Measurements from ENCODE around the gene PIK3C2B.

The PIK3C2B gene

DNA sequence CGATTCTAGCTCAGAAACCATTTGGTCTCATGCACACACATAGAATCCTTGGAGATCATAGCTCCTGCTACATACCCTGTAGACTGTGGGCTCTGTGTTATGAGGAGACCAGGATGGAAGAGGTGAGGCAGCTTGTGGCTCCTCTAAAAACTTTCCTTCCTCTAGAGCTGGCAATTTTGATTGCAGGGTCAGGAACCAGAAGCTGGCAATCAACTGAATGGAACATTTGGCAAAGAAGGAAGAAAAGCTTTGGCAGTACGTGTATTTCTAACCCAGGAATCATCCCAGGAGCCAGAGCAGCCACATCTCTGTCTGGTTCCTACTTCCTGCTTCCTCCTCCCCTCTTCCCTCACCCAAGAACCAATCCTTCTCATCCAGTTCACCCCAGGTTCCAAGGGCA, 15.7 kb downstream of the PIK3C2B start:
- DNase-seq = no peak

- DNase-seq = no peak
Observed at GRCh38 chr1:204478172-204478899, 16.3 kb downstream of the PIK3C2B start.

DNA sequence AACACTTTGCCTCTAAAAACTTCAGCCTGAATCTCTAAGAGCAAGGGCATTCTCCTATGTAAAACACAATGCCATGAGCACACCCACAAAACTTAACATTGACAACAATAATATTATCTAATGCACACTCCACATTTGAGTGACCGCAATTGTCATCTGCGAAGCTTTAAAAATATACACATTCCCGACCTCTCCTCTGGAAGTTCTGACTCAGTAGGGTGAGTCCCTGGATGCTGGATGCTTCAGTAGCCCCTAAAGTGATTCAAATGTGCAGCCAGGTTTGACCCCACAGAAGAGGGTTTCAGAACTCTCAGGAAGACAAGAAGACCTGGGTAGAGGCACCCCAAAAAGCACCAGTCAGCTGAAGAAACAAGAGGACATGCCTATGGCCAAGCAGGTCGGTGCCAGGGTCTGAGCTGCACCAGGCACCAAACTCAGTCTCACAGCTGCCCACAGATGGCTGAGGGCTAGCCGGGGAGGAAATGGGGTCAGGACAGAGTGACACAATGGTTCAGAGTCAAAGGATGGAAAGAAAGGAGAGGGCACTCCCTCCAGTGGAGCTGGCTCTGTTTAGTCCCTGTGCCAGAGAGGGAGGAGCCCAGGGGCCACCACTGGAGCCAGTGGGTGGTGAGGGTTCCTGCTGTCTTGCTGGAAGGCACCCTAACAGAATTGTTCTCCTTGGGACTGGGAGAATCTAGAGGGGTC, 17.4 kb downstream of the PIK3C2B start:
- DNase-seq = no peak

GRCh38 chr1:204476563-204476962, 18.0 kb downstream of the PIK3C2B start:
- DNase-seq = no peak

DNA sequence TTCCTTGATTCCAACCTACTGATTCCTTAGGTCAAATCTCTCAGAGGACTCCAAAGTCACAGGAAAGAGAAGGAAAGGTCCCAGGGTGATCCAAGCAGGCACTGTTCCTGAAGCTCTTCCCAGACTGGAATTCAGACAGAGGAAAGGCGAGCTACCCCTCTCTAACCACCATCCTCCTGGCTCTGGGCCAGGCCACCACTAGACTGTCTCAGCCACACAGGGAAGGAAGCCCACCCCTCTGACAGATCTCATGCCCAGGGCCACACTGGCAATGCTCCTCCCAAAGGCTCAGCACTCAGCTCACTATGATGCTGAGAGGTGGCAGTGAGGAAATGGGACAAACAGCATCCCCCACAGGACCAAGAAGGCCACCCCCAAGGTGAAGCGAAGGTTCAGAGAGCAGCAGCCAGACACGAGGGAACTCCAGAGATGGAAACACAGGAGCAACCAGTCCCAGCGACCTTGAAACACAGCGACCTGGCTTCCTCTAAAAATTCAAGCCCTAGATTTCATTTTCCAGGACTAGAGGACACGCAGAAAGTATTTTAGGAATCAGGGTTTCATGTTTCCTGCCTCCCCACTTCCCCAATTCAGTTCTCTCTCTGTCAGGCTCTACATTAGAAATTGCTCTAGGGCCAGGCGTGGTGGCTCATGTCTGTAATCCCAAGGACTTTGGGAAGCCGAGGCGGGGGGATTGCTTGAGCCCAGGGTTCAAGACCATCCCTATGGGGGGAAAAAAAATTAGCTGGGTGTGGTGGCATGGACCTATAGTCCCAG, 18.8 kb downstream of the PIK3C2B start:
- no peak for DNase-seq

DNA sequence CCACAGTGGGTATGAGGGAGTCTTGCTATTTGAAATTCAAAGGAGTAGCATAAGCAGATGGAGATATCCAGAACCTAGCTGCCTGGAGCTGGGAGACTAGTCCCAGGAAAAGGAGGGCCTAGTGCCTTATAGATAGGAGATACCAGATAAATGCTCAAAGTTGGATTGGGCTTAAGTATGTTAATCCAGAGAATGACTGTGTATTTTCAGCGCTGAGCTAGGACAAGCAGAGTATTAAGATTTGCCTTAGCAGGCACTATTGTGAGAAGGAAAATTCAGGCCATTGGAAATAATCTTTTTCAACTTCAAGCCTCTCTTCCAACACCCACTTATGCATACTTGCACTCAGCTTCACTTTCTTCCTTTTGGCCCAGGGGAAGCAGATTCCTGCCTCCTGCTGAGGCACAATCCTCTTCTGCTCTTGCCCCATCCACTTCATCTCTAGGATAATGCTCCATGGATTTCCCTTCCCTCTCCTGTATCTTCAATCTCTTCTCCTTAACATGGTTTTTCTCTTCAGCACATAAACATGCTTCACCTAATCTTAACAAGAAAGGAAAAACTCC, 21.1 kb downstream of the PIK3C2B start:
- no peak for DNase-seq

- no peak for DNase-seq
Observed at GRCh38 chr1:204472660-204473059, 21.9 kb downstream of the PIK3C2B start.

DNA sequence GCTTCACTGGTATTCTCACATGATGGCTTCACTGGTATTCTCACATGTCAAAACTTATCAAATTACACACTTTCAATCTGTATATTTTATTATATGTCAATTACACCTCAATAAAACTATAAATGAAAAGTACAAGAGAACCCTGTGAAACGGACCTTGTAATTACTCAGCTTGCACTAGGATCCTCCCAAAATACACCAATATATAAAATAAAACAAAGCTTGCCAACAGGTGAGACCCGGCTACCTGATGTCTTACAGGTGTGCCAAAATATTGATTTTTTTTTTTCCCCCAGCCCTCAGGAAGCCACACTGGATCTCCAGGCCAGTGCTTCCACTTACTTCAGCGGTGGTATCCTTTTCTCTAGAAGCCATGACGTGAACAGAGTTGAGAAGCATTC, 22.9 kb downstream of the PIK3C2B start:
- no peak for DNase-seq

DNA sequence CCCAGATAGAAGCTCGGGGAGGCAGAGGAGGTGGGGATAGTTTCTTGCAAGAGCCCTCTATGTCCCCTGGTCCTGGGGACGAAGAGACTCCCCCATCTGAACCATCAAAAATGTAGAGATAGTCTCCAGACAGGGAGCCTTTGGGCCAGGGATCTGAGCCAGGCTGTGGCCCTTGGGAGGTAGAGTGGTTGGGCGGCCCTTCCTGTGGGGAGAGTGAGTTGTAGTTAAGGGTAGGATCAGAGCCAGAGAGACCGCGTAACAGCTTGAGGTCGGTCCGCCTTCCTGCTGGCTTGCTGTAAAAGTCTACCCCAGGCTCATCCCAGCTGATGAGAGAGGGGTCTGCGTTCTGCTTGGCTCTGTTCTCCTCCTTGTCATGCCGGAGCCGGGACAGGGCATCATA, 25.3 kb downstream of the PIK3C2B start:
- DNase-seq = no peak

DNA sequence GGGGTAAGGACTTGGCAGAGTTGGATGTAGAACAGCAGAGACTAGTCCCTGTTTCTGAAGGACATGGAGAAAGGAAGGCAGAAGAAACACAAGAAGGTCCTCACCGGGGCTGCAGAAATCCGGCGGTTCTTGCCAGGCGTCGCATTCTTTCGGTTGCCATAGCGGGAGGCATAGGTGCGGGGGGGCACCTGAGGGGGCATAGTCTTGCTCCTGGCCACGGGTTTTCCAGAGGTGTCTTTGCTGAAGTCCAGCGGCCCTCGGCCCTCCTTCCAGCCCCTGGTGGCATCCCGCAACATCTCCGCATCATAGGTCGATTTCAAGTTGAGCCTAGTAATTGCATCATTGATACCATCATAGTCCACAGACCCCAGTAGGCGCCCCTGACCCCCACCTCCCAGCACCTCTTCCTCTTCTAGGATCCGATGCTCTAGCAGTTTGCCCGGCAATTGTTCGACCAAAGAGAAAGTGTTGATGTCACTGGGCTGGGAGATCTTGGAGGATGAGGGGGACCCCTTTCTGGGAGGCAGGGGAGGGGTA, 25.8 kb downstream of the PIK3C2B start:
- DNase-seq = no peak

DNA sequence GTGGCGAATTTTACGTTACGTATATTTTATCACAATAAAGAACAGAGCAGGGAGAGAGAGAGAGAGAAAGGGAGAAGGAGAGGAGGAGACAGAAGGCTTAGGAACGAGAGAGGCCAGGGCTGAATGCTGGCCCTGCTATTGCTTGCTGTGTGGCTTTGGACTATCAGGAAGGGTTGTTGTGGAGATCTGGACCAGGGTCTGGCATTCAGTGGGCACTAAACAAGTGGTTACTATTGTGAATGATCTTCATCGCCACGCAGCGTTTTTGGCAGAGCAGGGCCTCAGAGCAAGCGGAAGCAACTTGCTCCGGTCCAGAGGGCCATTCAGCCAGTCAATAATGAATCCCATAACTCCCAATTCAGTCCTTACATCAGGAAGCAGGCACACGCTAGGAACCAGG, 26.4 kb downstream of the PIK3C2B start:
- DNase-seq = no peak

DNA sequence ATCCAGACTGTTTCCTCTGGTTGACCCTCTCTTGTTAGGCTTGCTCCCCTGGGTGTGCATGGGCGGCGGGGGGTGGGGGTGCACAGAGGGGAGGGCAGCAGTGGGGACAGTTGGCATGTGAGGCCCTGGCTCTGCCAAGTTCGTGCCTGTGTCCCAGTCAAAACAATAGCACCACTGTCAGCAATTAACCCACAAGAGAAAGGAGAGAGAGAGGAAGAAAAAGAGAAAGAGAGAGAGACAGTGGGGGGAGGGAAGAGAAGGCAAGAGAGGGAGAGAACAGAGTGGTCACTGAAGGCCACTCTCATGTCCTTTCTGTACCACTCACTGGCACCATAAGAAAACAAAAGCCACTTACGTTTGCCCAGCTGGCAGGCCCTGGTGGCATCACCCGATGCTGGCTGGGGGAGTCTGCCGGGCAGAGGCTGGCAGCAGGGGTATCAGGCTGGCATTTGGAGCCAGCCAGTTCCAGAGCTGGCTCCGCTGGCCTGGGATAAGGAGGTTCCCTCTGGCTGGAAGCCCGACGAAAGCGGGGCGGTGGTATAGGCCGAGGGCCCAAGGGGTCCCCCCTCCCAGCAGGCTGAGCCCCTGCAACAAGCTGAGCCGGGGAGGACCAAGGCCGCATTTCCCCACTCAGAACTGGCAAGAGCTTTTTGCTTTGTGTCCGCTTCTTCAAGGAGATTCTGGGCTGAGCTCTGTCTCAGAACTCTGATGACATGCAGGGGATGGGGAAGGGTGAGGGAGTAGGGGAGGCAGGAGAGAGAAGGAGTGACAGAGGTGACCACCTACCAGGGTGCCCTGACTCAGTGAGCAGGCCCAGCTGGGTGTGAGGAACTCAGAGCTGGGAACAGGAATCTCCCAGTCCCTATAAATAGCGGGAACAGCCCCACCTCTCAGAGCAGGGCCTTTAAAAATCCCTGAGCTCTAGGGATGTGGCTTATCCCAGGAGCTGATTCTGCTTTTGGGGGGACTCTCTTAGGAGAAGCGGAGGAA, 27.9 kb downstream of the PIK3C2B start:
- DNase-seq = no peak

DNA sequence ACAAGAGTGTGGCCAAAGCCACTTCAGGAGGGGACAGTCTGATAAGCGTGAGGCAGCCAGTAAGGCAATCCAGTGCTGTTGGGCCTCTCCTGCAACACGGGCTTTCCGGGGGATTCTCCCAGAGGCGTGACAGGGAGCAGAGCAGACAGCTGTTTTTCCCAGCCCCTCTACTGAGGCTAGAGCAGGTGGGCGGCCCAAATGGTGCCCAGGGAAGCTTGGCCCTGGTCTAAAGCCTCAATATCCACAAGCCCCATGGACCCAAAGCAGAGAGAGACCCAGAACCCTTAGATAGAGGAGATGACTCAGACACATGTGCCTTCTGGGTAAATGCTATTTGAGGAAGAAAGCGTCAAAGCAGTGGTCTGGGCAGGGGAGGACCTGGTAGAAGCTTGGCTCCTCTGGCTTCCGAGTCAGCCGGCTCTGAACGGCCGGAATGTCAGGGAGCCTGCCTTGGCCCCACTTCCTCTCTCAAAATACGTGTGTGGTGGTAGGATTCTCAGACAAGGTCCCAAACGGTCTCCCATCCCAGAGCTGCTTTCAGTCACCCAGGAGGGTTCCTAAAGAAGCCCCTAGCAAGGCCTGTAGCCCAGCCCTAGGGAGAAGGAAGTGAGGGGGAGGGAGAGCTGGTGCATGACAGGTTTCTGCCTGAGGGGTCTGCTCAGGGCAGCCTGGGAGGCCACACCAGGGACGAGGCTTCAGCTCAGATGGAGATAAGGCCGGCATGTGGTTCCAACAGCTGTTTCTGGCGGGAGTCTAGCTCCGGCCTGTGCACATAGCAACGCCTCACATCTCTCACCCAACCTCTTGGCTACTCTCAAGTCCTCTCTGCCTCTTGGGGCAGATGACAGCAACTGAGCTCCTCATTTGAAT, 28.8 kb downstream of the PIK3C2B start:
- no peak for DNase-seq

GRCh38 chr1:204464701-204465100, 29.9 kb downstream of the PIK3C2B start:
- DNase-seq = no peak

GRCh38 chr1:204464187-204464631, 30.4 kb downstream of the PIK3C2B start:
- DNase-seq = no peak

DNA sequence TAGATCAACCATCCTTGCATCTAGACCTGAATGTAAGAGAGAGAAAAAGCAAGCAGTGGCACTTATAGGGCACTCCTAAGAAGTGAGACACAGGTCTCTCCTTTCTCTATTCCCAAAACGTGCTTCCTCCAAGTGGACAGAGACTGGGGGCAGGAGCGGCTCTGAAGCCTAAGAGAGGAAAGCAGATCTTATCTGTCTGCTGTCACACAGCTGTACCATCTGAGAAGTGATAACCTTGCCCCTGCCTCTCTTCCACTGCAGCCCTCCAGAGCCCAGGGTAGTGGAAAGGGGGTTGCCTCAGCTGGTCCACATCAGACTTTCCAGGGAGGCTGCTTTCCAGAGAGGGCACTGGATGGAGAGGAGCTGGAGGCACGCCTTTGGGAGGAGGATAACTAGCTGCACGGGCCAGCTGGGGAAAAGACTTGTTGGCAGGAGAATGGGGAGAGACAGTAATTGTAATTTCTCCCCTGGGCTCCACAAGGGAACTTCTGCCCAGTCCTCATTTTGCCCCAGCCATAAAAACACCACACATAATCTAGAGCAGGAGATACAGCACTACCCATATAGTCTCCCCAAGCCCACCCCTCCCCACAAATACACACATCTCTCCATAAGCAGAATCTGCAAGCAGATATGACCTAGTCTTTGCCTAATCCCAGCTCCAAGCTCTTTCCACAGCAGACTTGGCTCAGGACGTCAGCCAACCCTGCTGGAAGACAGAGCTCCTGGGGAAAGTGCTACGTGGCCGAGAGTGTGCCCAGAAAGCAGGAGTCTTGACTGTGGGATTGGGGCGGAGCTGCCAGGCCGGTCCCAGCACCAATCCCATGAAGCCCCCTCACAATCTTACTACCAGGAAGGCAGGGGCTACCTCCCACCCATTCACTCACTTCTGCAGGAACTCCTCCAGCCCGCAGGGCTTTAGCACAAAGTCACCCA, 31.2 kb downstream of the PIK3C2B start:
- no peak for DNase-seq

DNA sequence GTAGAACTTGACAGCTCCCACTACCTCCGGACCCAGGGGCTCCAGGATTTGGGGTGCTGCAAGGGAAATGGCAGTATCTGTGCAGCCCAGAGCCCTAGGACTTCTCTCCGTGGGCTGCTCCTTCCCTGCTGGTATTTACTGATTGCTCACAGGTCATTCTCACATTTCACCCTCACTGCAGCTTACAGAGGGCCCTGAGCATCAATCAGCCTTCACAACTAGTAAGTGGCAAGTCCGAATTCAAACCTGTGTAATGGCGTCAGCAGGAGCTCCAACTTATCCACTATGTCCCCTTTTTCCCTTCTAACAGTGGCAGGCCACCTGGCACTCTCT, 32.4 kb downstream of the PIK3C2B start:
- DNase-seq = no peak

DNA sequence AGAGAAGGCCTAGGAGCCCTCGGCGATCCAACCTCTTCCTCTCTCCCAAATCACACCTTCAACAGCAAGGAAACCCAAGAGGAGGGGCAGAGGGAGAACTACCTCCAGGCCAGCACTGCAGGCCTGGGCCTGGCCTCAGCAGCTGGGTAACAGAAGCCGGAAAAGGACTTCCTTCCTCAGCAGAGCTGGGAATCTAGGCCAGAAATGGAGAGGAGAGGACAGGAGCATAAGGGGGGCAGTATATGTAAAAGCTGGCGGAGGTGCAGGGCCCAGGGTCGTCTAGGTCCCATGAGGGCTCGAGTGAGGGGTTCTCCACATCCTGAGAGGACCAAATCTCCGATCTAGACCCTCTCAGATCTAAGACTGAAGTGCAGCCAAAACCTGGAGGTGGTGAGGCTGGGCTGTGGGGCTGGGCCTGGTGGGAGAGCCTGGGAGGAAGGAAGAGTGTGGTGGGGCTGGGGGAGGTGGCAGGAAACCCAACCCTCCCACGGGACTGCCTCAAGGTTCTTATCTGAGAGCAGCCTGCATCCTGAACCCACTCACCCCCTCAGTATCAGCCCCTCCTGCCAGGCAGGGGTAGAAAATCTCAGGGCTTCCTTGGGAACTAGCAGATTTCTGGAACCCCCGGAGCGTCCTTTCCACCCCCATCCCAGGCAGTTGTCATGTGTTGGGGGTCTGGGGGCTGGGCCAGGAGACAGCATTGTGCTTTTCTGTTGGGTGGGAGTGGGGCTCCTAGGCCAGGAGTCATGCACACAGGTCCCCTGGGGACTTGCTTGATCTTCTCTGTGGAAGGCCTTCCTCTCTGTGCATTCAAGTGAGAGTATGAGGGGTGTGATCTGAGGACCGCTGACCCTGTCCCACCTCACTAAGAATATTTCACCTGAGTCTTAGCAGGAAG, 33.0 kb downstream of the PIK3C2B start:
- DNase-seq = no peak

- DNase-seq = no peak
Observed at GRCh38 chr1:204460346-204460745, 34.3 kb downstream of the PIK3C2B start.
